LNCaP clone FGC (cell line): ENCODE measurements around the gene HEG1.

ENCODE experiments used
- DNase-seq: peaks from one replicate; pipeline ENCODE4 v3.0.0-alpha.2; 2011; ENCODE audit warnings: low read depth
- H3K4me3 ChIP-seq: 2 replicates; pipeline ENCODE4 v1.5.1; 2011; ENCODE audit warnings: mild to moderate bottlenecking, low read depth, low read length, control low read depth
- TF ChIP-seq, protein P1 (sequence below): IDR thresholded peaks from 2 replicates; pipeline ENCODE4 v1.5.1; 2012; ENCODE audit warnings: mild to moderate bottlenecking; ENCODE audit not compliant: control insufficient read depth, insufficient read depth; ENCODE audit errors: extremely low read depth

The HEG1 gene

DNA sequence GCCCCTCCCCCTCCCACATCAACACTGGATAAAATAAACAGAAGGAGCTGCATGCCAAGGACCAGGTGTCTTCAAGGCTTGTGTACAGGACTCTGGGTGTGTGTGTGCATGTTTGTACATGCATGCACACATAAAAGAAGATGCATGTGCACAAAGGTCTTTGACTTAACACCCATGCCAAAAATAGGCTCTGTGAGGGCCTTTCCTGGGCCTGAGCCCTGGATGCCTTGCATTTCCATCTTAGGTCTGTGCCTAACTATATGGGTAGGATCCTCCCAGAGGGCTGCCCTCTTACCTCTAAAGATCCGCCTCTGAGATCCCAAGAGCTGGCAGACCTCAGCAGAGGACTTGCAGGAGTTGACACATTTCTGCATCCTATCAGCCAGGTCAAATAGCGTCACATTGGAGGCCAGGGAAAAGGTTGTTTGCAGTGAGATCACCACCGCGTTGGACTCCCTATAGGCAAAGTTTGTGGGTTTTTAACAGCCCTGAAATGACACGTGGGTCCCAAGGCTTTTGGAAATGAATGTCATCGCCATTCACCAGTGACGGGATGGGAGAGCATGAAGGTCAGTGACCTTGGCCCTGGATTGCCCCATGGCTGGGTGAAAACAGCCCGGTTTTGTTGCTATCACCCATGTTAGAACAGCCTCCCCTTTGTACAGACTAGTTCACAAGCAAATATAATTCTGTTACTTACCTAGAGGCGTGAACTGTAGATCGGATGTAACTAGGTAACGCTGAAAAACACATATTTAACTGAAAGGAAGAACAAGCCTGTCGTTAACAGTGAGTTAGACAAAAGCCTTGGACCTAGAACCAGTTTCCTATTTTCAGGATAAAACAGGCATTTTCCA is 54.0 kb downstream of the HEG1 start:
- no peak overlapping the region for H3K4me3 ChIP-seq
- no peak for DNase-seq
- TF ChIP-seq, protein P1, sequence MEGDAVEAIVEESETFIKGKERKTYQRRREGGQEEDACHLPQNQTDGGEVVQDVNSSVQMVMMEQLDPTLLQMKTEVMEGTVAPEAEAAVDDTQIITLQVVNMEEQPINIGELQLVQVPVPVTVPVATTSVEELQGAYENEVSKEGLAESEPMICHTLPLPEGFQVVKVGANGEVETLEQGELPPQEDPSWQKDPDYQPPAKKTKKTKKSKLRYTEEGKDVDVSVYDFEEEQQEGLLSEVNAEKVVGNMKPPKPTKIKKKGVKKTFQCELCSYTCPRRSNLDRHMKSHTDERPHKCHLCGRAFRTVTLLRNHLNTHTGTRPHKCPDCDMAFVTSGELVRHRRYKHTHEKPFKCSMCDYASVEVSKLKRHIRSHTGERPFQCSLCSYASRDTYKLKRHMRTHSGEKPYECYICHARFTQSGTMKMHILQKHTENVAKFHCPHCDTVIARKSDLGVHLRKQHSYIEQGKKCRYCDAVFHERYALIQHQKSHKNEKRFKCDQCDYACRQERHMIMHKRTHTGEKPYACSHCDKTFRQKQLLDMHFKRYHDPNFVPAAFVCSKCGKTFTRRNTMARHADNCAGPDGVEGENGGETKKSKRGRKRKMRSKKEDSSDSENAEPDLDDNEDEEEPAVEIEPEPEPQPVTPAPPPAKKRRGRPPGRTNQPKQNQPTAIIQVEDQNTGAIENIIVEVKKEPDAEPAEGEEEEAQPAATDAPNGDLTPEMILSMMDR: no peak

- TF ChIP-seq, protein P1: no peak
- DNase-seq: no peak
- no peak overlapping the region for H3K4me3 ChIP-seq
Observed at GRCh38 chr3:125000661-125001060, 55.1 kb downstream of the HEG1 start.

- no peak for DNase-seq
- H3K4me3 ChIP-seq: no peak overlapping the region
- TF ChIP-seq, protein P1: no peak
Observed at GRCh38 chr3:124999897-125000435, 55.8 kb downstream of the HEG1 start.

DNA sequence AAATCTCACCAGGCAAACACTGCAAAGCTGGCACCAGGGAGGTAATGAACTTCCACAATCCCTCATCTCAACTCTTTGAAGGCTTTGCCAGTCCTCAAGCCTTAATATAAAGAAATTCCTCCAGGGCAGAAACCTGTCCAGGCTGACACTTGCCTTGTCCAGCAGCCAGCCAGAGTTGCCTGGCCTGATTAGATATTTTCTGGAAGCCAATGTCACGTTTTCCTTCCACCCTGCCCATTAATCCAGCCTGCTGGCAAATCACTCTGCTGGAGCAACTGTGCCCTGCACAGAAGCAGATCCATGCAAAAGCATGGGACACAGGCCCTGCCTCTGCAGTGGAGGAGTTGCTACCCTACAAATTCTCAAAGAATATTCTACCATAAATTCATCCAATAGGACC is 56.5 kb downstream of the HEG1 start:
- H3K4me3 ChIP-seq: no peak overlapping the region
- TF ChIP-seq, protein P1: no peak
- DNase-seq: no peak

DNA sequence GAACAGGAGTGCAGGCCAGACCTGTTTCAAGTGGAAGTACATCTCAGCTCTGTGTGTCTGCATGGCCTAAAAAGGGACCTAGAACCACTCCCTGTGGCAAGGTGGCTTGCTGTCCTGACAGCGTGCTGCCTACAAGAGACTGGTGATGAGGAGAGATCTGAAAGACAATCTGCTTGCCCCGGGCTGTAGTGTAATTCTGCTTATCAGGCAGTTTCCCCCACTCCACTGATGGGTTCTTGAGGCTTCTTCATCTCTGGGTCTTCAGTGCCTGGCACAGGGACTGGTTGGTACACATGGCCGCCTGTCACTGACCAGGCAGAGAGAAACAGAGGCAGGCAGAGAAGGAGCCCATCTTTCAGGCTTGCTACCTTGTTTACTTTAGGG is 57.6 kb downstream of the HEG1 start:
- TF ChIP-seq, protein P1: no peak
- H3K4me3 ChIP-seq: no peak overlapping the region
- no peak for DNase-seq

- no peak for DNase-seq
- TF ChIP-seq, protein P1: no peak
- H3K4me3 ChIP-seq: no peak overlapping the region
Observed at GRCh38 chr3:124997303-124998246, 58.2 kb downstream of the HEG1 start.
